Neutrophil (primary cell): ENCODE results near the gene MAP2K2.
"Not testable (repeated sequence)": the region's sequence is repeated elsewhere in the genome, so short reads cannot be mapped to it uniquely, and the experiment has no call there.

Experiments used
- H3K27ac ChIP-seq: fragments of 200-600 bp; sonication (generic); 2 replicates; pipeline ENCODE4 v1.5.1; 2016; ENCODE audit warnings: mild to moderate bottlenecking, moderate library complexity
- H3K27me3 ChIP-seq: fragments of 200-600 bp; sonication (generic); 2 replicates; pipeline ENCODE4 v1.6.0; 2016; ENCODE audit warnings: mild to moderate bottlenecking
- H3K36me3 ChIP-seq: fragments of 200-600 bp; sonication (generic); 2 replicates; pipeline ENCODE4 v1.5.1; 2017
- H3K4me1 ChIP-seq, 2 experiments: fragments of 200-600 bp in 1 of 2; sonication (generic) in 1 of 2; 1 replicate in 1 of 2; 2 replicates in 1 of 2; pipeline versions ENCODE4 v1.5.1 to v1.6.1; 2013 to 2016; ENCODE audit warnings: low read depth in 1 of 2, low read length in 1 of 2, mild to moderate bottlenecking in 1 of 2, moderate library complexity in 1 of 2; ENCODE audit not compliant: control insufficient read depth in 1 of 2, insufficient read depth in 1 of 2
- H3K4me3 ChIP-seq, 2 experiments: fragments of 200-600 bp in 1 of 2; sonication (generic) in 1 of 2; 1 replicate in 1 of 2; 2 replicates in 1 of 2; pipeline ENCODE4 v1.5.1; 2013 to 2016; ENCODE audit warnings: low read depth in 1 of 2, low read length in 1 of 2, mild to moderate bottlenecking in 1 of 2, moderate library complexity in 1 of 2
- H3K9me3 ChIP-seq: fragments of 200-600 bp; sonication (generic); 2 replicates; pipeline ENCODE4 v1.5.1; 2016
- CTCF ChIP-seq: fragments of 200-600 bp; sonication (generic); IDR thresholded peaks from 2 replicates; pipeline ENCODE4 v1.5.1; 2016; ENCODE audit warnings: antibody characterized with exemption

MAP2K2 gene

GRCh38 chr19:4123615-4124568 lies at the start of gene MAP2K2:
TSS of gene MAP2K2 (minus strand) at chr19:4124122. CDS start at chr19:4123875, 247 bp downstream.
- peak; percentile 40 for TF ChIP-seq CTCF
- H3K4me3 ChIP-seq = peak within 1 kb of the TSS; percentile 64 to 75
- no peaks in the 10 kb centered on the region for H3K27me3 ChIP-seq
- H3K27ac ChIP-seq = peak within 1 kb of the TSS; percentile 79
- H3K36me3 ChIP-seq = peaks cover 21% of the 10 kb centered on the region
- H3K4me1 ChIP-seq = peaks cover 20 to 26% of the 10 kb centered on the region in 2 experiments
- H3K9me3 ChIP-seq = no peaks in the 10 kb centered on the region

- Histone ChIP-seq H3K9me3 (no peaks in the 10 kb centered on the region), H3K36me3 (peaks cover 42% of the 10 kb centered on the region), H3K4me1 (no peaks in the 10 kb centered on the region), H3K27ac (no peak overlapping the region), H3K27me3 (peaks cover 29% of the 10 kb centered on the region), H3K4me3 (no peak overlapping the region)
- no peak for TF ChIP-seq CTCF
These were observed 49.0 kb upstream of the MAP2K2 start for GRCh38 chr19:4172861-4173473.

DNA sequence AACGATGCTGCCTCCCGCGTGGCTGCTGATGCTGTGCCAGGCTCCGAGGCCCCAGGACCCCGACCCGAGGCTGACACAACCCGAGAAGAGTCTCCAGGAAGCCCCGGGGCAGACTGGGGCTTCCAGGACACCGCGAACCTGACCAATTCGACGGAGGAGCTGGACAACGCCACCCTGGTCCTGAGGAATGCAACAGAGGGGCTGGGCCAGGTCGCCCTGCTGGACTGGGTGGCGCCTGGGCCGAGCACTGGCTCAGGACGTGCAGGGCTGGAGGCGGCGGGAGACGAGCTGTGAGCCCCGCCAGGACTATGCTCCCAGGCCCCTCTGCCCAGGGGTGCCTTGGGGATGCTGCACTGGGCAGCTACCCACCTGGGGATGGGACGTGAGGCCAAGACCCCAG lies 47.8 kb upstream of the MAP2K2 start:
- H3K27me3 ChIP-seq = peaks cover 29% of the 10 kb centered on the region
- H3K4me1 ChIP-seq = no peaks in the 10 kb centered on the region
- no peaks in the 10 kb centered on the region for H3K9me3 ChIP-seq
- no peak overlapping the region for H3K4me3 ChIP-seq
- H3K27ac ChIP-seq = no peak overlapping the region
- no peak for TF ChIP-seq CTCF
- peaks cover 30% of the 10 kb centered on the region for H3K36me3 ChIP-seq

DNA sequence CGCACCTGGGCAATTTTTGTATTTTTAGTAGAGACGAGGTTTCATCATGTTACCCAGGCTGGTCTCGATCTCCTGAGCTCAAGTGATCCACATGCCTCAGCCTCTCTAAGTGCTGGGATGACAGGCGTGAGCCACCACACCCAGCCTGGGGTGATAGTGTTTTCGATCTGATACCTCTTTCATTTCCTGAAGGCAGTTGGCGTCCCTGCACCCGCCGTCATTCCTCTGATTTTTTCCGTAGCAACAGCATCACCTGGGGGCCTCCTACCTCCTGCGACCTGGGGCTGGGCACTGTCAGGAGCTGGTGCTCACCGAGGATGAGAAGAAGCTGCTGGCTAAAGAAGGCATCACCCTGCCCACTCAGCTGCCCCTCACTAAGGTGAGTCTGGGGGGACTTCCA lies 40.3 kb upstream of the MAP2K2 start:
- H3K27ac ChIP-seq = no peak overlapping the region
- H3K9me3 ChIP-seq = no peaks in the 10 kb centered on the region
- H3K4me3 ChIP-seq = no peak overlapping the region
- H3K27me3 ChIP-seq = peaks cover 18% of the 10 kb centered on the region
- no peaks in the 10 kb centered on the region for H3K4me1 ChIP-seq
- TF ChIP-seq CTCF = no peak
- H3K36me3 ChIP-seq = no peaks in the 10 kb centered on the region

- Histone ChIP-seq H3K36me3 (no peaks in the 10 kb centered on the region), H3K4me3 (no peak overlapping the region), H3K27me3 (peaks cover 18% of the 10 kb centered on the region), H3K27ac (no peak overlapping the region), H3K9me3 (no peaks in the 10 kb centered on the region), H3K4me1 (no peaks in the 10 kb centered on the region)
- TF ChIP-seq CTCF = no peak
These were observed 37.6 kb upstream of the MAP2K2 start for GRCh38 chr19:4161415-4162077.

- not testable (repeated sequence) for H3K4me3 ChIP-seq, H3K27me3 ChIP-seq, H3K36me3 ChIP-seq, H3K27ac ChIP-seq, H3K4me1 ChIP-seq, H3K9me3 ChIP-seq
These were observed 34.0 kb upstream of the MAP2K2 start for GRCh38 chr19:4157971-4158370.
